GM19025 (cell line): Measurements from ENCODE around the gene WDR59.
A peak's percentile ranks its signal among the peaks of the same experiment; 100 is the strongest.

Experiments
- ATAC-seq: cut with Tn5 transposase; IDR thresholded peaks from one replicate; pipeline ENCODE4 v1.9.1; 2021; ENCODE audit warnings: mild to moderate bottlenecking, low read depth, moderate library complexity; ENCODE audit not compliant: unreplicated experiment

WDR59 gene

DNA sequence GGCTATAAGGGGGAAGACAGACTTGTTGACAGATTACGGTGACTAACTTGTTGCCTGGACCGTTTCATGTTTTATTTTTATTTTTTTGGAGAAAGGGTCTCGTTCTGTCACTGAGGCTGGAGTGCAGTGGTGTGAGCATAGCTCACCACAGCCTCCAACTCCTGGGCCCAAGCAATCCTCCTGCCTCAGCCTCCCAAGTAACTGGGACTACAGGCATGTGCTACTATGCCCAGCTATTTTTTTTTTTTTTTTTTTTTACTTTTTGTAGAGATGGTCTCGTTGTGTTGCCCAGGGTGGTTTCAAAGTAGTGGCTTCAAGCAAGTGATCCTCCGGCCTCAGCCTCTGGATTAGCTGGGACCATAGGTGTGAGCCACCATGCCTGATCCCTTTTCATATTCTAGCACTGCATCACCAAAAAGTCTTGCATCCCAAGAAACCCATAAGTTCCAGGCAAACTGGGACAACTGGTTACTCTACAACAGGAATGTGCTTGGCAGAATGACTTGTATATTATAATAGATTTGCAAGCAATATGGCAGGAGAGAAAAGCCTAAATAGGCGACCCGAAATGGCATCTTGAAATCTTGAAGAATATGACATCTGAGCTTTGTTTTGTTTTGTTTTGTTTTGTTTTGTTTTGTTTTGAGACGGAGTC, 2.2 kb upstream of the WDR59 start:
- no peak for ATAC-seq

DNA sequence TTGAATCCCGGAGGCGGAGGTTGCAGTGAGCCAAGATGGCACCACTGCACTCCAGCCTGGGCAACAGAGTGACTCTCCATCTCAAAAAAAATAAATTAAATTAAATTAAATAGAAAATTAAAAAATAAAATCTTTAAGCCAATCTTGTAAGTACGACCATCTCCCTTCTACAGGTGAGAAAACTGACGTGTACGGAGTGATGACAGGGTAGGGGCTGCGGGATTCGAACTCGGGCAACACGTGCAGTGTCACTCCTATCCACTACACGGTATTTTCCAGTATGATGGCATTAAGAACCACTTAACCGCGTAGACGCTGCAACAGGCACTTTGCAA, 762 bp downstream of the WDR59 start:
- no peak for ATAC-seq

DNA sequence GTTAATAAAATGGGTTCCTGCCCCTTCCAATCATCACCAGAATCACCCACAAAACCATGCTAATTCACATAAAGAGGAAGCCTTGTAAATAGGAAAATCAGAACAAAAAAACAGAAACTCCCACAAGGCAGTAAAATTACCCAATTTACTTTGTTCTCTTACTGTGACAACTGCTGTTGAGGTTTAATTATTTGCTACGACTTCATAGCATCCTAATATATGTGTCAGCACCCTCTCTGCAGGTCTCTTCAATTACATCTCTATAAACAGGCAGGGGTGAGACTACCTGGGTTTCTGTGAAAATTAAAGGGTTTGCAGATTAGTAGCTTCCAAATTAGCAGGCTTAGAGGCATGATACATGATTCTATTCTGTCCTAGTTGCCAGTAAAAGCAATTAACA, 2.7 kb downstream of the WDR59 start:
- no peak for ATAC-seq

DNA sequence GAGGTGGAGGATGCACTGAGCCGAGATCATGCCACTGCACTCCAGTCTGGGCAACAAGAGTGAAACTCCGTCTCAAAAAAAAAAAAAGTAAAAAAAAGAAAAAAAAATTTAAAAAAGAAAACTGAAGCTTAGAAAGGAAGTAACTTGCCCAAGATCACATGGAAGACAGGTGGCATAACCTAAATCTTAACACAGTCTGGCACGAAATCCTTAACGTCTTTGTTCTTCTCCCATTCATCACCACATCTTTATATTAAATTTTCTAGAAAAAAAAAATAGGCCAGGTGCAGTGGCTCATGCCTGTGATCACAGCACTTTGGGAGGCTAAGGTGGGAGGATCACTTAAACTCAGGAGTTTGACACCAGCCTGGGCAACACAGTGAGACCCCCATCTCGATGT, 9.3 kb downstream of the WDR59 start:
- ATAC-seq = no peak

DNA sequence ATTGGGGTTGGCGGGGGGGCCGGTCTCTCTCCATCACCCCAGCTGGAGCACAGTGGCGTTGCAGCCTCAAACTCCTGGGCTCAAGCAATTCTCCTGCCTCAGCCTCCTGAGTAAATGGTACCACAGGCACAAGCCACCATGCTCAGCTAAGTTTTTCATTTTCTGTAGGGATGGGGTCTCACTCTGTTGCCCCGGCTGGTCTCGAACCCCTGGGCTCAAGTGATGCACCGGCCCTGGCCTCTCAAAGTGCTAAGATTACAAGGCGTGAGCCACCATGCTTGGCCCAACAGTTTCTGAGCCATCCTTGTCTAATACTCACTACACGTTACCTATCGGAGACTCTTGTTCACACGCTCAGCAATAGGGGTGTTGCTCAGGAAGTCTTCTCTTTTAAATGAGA, 11.6 kb downstream of the WDR59 start:
- no peak for ATAC-seq

DNA sequence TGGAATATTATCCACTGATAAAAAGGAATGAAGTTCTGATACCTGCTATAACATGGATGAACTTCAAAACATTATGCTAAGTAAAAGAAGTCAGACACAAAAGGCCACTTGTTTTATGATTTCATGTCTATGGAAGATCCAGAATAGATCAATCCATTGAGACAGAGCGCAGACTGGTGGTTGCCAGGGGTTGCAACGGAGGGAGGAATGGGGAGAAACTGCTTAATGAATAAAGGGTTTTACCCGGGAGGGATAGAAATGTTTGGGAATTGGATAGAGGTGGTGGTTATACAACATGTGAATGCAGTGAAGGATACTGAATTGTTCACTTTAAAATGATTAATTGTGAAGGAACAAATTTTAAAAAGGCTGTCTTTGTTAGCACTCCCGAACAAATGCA, 30.2 kb downstream of the WDR59 start:
- ATAC-seq = no peak

DNA sequence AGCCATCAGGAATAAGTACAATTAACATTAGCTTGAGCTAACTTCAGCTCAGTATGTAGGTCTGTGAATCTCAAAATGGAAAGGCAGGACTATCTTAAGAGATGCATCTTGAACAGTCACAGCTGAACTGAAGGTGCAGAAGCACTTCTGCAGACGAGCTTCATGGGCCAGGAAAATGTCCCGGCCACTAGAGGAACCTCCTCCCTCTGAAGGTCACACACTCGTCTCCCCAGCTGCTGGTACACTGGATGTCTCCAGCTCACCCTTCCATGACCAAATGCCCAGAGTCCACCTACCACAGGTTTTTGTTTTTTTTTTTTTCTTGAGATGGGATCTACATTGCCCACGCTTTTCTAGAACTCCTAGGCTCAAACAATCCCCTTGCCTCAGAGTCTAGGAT, 33.2 kb downstream of the WDR59 start:
- ATAC-seq = no peak

DNA sequence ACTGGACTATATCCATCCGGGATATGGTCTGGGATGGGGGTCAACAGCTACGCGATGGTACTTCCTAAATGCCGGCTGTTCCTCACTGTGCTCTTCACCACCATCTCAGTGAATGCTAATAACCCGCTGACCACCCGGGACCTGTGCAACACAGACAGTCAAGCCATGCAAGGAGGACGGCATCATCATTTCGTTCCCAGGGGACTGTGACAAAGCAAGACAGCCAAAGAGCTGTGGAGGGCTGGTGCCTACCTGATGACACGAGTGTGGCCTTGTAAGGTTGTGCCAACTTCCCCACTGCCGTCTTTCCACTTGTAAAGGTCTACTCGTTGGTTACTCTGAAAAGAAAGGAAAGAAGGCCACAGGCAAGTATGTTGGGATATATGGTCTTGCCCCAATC, 33.7 kb downstream of the WDR59 start:
- no peak for ATAC-seq

DNA sequence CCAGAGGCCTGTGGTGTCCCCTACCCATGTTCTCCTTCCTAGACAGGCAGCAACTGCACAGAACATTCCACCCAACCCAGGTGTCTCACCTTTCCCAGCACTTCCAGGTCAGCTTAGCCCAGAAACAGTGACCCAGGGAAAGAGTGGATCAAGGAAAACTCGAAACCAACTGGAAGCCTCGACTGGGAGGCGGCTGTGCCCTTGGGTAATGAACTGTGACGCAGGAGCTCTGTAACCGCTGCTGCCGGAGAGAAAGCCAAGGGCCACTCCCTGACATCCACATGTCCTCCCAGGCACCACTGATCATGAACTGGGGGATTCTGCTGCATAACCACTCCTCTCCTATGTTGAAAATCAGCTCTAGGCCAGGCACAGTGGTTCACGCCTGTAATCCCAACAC, 34.4 kb downstream of the WDR59 start:
- ATAC-seq = no peak

DNA sequence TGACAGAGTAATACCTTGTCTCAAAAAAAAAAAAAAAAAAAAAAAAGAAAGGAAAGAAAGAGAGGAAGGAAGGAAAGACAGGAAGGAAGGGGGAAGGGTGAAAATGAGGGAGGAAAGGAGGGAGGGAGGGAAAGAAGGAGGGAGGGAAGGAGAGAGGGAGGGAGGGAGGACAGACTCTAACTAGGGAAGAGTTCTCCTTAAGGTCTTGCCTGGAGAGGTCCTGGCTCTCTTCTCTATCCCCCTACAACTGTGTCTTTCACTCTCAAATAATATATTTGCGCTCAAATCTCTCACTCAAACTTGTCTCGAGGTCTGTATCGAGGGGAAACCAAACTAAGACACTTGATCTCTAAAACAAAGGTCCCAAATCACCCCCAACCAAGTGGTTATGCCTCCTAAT, 35.6 kb downstream of the WDR59 start:
- ATAC-seq = no peak

DNA sequence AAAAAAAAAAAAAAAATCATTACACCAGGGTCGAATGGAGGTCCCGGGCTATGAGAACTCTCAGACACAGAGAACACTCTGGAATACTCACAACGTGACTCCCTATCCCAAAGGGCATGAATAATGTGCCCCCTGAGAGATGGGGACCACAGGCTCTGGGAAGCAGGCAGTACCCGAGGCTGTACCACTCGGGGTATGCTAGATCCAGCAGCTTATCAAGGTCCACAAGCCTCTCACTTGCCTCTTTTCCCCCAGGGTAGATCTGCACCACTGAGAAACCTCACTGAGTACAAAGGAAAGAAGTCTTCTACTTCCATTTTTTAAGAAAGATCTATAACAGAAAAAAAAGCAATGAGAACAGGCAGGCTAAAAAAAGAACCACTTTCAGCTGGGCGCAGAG, 40.5 kb downstream of the WDR59 start:
- no peak for ATAC-seq

DNA sequence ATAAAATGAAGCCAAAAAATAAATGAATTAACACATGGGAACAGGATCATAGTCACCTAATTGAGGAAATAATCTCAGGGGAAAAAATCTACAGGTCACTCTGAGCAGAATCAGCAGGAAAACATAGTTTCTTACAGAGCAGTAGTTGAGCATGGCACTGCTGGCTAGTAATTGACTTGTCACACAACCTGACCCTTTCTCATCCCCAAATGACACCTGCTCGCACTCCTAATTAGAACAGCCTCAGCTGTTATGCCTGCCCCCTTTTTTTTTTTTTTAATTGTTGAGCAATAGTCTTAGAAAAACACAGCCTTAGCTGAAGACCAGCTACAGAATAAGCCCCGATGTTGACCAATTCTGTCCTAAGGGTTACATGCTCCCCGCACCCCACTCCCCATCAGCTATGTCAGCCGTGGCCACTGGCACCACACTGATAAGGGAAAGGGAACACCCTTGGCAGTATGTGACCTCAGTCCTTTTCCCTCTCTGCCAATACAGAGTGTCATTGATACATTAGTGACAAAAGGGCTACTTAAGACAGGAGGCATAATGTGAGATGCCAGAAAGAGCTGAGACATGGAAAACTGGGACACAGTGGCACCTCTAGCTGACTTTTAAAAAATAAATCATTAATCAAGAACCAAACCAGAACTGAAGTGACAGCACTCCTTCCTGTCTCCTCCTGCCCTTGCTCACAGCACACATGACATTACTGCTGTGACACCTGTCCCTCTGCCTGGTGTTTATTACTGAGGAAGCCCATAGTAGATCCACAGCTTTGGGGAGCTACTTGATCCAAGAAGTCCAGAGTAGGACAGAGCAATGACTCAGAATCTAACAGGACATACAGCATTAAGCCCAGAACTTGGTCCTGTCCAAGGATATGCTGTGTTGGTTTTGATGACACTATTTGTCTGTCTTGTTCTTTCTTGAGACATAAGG, 41.7 kb downstream of the WDR59 start:
- no peak for ATAC-seq

DNA sequence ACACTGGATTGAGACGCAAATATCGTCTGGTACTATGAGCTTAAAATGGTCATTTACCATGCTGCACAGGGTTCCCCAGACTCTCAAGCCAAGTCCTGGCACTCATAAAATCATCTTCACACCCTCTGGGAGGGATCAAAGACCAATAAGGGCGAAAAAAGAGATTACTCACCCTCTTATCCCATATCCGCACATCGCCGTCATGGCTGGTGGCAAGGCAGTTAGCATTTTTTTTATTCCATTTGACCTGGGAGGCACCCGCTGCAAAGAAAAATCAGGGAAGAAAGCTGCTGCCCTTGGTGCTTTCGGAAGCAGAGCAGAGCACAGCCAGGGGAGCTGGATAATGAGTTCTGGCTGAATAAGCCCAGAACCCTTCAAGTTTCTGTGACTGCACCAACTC, 42.4 kb downstream of the WDR59 start:
- no peak for ATAC-seq

DNA sequence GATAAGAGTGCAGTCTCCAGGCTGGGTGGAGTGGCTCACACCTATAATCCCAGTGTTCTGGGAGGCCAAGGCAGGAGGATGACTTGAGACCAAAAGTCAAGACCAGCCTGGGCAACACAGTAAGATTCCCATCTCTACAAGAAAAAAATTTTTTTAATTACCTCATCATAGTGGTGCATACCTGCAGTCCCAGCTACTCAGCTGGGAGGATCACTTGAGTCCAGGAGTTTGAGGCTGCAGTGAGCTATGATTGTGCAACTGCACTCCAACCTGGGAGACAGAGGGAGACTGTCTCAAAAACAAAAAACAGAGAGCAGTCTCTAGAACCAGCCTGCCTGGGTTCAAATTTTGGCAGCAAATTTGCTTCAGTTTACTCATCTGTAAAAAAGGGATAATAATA, 45.2 kb downstream of the WDR59 start:
- no peak for ATAC-seq

DNA sequence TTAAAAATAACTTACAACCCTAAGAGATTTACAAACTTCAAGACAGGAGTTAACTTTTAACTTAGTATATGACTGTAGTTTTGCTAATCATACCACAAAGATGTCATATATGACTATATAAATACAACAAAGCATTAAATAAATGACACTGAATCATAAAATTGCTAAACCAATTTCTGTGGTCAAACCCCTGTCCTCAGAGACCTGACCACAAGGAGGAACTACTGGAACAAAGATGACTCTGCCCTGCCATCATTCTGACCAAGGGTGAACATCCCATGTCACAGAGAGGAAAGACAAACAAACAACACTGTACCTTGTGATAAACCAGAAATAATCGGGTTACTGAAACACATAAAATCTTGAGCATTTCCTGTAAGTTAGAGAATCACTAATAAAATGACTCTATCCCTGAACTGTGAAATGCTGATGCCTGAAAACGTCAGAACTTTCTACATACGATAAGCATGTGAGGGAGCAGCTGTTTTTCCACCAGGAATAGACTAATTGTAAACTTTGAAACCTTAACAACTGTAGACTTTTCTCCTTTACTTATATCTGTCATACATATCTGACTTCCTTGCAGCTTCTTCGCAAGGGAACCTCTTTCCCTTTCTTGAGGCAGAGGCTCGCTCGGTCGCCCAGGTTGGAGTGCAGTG, 47.9 kb downstream of the WDR59 start:
- ATAC-seq = peak; percentile 89

DNA sequence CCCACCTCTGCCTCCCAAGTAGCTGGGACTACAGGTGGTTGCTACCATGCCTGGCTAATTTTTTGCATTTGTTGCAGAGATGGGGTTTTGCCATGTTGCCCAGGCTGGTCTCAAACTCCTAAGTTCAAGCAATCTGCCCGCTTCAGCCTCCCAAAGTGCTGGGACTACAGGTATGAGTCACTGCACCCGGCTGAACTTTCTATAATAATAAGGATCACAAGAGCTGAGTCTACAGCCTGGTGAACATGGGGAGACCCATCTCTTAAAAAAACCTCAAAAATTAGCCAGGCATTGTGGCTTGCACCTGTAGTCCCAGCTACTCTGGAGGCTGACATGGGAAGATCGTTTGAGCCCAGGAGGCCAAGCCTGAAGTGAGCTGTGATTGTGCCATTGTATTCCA, 53.5 kb downstream of the WDR59 start:
- no peak for ATAC-seq

DNA sequence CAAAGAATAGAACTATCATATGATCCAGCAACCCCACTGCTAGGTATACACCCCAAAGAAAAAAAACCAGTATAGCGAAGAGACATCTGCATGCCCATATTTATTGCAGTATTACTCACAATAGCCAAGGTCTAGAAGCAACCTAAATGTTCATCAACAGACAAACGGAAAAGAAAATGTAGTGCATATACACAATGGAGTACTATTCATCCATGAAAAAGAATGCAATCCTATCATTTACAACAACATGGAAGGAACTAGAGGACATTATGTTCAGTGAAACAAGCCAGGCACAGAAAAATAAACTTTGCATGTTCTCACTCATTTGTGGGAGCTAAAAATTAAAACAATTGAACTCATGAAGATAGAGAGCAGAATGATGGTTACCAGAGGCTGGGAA, 55.3 kb downstream of the WDR59 start:
- ATAC-seq = no peak

DNA sequence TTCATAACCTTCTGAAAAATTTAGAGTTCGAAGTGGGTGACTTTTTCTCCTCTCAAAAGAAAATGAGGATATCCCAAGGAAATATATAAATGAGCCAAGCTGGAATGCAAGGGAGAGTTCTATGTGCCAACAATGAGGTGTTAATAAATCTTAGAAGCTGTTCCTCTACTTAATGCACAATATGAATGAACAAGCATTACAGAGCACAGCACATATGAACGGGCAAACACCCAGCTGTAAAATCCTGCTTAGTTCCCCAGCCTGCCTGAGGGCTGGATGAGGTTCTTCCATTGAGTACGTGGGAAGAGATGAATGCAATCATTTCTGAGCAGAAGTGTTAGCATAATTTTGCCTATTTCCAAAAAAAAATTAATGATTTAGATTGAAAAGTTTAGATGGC, 58.1 kb downstream of the WDR59 start:
- no peak for ATAC-seq

DNA sequence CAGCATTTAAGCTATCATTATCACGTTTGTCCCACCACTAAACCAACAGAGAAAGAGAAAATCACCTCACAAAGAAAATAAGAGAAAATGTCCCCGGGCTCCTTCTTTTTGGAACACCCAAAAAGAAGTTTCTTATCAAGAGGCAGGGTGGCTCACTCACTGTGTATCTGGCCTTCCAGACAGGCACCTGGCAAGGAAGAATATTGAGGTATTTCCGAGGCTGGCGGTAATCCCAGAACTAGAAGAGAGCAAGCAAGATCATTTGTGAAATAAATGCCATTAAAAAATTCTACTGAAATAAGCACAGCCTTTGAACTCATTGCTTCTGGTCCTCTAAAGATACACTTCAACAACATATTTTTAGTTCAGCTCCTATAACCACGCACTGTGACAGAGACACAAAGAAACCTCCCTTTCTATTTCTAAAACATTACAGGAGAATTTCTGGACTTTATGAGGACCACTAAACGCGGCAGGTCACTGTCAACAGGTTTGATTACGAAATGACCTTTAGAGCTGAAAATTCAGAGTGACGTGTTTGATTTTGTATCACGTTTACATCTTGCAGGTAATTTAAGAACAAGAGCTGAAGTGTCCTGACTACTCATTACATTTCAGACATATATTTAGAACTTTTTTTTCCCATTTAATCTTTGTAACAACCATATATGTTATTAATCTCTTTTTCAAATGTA, 61.0 kb downstream of the WDR59 start:
- ATAC-seq = no peak

DNA sequence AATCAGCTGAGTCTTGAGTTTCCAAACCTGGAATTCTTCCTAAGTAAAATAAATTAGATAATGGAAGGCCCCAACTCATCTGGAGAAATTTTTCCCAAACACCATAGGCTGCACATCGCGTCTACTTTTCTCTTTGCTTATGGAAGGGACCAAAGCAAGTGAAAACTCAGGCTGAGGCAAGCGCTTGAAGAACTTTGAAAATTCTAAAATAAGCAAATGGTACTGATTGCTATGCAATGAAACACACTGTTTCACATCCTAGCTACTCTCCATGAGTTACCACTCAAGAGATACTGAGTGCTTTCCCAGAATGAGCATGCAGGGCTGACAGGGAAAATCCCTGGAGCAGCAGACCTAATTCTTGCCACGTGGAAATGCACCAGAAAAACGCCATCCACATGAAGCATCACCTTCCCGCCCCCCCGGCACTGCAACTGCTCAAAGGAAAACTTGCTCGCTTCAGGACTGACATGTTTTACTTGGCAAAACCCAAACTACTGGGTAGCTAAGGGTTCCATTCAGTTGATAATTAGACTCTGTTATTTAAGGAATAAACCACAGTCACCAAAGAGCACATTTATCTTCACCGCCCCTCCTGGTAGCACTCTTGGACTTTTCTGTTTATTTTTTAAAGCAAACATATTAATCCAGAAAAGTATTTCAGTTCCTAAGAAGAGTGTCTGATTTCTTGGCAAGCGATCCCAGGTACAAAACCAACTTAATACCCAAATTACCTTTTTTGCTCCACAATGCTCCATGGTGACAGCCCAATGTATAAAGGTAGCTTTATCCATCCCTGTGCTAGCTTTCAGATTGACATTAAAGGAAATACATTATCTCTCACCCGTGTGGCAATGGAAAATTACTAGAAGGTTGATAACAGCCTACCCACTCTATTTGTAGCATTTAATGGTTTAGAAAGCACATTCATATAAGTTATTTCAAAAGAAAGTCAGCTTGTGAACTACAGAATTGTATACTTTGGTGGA, 62.5 kb downstream of the WDR59 start:
- ATAC-seq = no peak
